Body of pancreas (tissue), 4 donors: ENCODE data around the gene COPG1.

ENCODE experiments used
- POLR2A ChIP-seq, 3 donors: fragments of 450-650 bp; IDR thresholded peaks; one replicate each; pipeline ENCODE4 v1.6.1; 2016; ENCODE audit warnings: antibody characterized with exemption in 3 of 3, mild to moderate bottlenecking in 2 of 3
- TF ChIP-seq, protein P1 (sequence below), 7 experiments: fragments of 450-650 bp in 4 of 7; fragments of 200-600 bp in 3 of 7; sonication (generic) in 3 of 7; IDR thresholded peaks; one replicate each; pipeline ENCODE4 v1.5.1; 2016 to 2019; ENCODE audit warnings: antibody characterized with exemption in 7 of 7

DNA sequence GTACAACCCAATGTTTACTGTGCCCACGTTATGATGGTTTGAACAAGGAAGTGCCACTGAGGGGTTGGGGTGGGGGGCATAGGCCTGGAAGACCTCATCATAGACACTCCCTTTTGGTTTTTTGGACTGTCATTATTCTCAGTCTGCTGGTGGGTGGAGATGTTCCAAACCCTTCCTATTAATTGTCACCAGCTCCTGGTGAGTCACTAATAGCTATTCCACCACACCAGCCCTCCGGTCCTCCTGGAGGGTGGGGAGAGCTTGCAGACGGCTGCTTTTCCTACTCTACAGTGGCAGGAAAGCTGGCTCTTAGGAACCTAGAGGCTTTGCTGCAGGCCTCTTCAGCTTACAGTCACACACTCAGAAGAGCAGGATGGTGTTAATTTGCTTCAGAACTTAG lies 9.0 kb upstream of the COPG1 start:
- TF ChIP-seq, protein P1, sequence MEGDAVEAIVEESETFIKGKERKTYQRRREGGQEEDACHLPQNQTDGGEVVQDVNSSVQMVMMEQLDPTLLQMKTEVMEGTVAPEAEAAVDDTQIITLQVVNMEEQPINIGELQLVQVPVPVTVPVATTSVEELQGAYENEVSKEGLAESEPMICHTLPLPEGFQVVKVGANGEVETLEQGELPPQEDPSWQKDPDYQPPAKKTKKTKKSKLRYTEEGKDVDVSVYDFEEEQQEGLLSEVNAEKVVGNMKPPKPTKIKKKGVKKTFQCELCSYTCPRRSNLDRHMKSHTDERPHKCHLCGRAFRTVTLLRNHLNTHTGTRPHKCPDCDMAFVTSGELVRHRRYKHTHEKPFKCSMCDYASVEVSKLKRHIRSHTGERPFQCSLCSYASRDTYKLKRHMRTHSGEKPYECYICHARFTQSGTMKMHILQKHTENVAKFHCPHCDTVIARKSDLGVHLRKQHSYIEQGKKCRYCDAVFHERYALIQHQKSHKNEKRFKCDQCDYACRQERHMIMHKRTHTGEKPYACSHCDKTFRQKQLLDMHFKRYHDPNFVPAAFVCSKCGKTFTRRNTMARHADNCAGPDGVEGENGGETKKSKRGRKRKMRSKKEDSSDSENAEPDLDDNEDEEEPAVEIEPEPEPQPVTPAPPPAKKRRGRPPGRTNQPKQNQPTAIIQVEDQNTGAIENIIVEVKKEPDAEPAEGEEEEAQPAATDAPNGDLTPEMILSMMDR (IDR thresholded peaks at IDR 0.05) = no peak
- no peak for TF ChIP-seq POLR2A (IDR thresholded peaks at IDR 0.05)
